ENCODE measurements around the gene C19orf38.

The C19orf38 gene

DNA sequence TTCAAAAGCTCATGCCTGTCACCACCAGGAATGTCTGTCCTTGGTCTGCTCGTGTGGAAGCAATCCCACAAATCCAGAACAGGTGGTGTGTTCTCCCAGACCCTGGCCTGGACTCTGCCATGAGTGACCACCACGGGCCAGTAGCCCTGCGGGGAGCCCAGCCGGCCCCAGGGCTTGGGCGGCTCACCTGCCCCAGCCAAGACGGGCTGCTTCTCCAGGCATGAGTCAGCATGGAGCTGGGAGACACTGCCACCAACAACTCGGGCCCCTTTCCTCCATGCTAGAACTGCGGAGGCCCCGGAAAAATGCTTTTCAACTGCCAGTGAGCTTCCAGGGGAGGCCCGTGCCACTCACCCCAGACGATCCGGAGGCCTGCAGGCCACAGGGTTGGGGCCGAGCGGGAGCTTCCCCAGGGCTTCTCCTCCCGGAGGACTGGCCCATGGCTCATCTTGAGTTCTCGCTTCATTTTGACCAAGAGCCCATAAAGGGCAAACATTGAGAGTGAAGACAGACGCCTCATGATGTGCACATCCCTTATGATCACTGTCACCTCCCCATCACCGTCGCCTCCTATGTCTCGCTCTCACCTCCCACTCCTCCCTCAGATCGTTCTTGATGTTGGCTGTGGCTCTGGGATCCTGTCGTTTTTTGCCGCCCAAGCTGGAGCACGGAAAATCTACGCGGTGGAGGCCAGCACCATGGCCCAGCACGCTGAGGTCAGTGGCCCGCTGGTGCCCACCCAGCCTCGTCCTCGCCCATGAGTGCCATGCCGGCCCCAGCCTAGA lies 63.6 kb downstream of the C19orf38 start:
- no peak for DNase-seq (ENCODE audit: low spot score)

DNA sequence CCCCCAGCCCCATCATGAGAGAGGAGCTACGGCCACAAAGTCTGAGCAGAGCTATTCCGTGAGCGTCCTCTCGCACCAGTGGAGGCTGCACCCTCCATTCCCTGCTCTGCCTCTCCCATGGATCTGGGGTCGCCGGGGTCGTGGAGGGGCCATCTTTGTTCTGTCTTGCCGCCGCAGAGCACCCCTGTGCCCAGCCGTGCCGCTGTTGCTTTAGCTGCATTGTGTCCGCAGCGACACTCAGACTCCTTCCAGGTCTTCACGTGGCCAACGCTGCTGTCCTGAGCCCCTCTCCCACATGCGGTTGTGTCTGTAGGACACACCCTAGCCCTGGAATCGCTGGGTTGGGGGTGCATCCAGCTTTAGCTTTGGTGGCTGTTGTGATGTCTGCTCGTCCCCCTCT lies 64.4 kb downstream of the C19orf38 start:
- DNase-seq (ENCODE audit: low spot score) = no peak

DNA sequence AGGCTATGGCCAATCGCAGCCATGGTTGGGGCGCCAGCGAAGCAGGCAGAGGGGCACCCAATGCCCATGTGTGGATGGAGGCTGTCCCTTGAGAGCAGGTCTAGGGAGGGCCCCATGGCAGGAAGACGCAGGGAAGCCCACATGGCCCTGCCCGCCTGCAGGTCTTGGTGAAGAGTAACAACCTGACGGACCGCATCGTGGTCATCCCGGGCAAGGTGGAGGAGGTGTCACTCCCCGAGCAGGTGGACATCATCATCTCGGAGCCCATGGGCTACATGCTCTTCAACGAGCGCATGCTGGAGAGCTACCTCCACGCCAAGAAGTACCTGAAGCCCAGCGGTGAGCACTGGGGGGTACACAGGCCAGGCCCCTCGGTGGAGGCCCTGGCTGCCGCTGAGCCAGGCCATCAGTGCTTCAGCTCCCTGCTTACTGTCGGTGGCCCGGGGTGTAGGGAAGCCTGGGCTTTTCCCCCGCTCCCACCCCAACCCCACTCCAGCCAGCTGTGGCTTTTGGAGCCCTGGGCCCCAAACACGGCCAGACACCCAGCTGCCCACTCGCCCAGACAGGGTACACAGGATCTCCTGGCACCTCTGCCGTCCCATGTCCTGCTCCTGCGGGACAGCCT lies 65.6 kb downstream of the C19orf38 start:
- DNase-seq (ENCODE audit: low spot score) = no peak

DNA sequence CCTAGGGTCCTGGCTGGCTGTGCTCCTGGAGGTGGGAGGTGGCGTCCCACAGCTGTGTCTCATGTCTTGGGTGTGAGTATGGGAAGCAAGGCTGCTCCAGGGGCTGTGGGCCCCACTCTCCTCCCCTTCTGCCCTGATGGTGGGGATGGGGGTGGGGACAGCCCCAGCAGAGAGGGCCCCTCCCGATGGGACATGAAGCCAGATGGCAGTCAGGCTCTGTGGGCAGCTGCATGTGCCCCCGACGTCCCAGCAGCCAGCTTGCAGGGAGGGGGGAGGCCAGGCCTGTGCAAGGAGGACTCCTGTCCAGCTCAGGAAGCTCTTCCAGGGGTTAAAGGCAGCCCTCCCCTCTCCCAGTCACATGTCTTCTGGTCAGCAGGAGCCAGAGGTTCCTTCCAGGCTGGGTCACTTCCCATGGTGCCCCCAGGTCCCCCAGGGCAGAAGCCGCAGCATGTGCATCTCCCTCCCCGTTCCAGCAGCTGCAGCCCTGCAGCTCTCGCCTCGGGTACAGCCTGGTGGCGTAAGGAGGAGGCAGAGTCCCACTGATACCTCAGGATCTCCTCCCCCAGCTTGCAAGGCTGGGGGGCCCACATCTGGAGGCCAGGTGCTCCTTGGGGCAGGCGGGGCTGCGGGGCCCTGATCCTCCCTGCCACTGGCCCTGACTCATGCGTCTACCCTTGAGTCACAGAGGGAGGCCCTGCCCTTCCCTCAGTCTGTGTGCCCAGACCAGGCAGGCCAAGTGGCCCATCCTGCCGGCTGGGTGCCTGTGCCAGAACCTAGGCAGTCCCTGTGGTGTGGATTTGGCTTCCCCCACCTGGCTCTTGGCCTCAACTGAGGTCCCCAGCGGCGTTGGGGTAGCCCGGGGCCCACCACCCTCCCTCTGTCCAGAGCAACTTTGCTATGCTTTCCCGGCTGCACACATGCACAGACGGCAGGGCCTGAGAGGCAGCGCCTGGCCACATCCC lies 67.2 kb downstream of the C19orf38 start:
- peak; percentile 95 for DNase-seq (ENCODE audit: low spot score)

DNA sequence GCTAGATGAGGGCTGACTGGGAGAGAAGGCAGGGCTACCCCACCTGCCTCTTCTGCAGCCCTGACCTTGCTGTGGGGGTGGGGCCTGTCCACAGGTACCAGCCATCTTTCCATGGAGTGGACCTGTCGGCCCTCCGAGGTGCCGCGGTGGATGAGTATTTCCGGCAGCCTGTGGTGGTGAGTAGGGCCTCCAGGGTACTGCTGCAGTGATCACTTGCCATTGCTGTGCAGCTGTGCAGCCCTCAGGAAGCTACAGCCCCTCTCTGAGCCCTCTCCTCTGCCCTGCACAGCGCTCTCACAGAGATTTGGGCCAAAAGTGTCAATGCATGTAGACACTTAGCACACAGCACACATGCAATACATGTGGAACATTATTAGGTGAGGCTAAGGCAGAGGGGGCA lies 68.4 kb downstream of the C19orf38 start:
- DNase-seq (ENCODE audit: low spot score) = no peak

DNA sequence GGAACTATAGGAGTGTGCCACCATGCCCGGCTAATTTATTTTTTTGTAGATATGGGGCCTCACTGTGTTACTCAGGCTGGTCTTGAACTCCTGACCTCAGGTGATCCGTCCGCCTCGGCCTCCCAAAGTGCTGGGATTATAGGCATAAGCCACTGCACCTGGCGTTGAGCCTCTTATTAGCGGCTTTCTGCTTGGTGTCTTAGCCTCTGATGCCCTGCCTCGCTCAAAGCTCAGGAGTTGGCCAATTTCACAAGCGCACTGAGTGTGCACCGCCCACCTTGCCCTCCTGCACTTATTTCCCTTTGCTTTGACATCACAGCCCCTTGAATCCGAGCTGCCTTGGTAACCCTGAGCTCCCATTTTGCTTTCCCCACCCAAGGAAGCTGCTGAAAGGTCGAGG lies 70.1 kb downstream of the C19orf38 start:
- DNase-seq (ENCODE audit: low spot score) = no peak
